ENCODE data around the gene ST3GAL6.

GRCh38 chr3:98807561-98807960 is 44.4 kb downstream of the ST3GAL6 start:
- no peak for TF ChIP-seq CTCF (conservative IDR thresholded peaks at IDR 0.05; ENCODE audit: low read length)
- TF ChIP-seq EZH2phosphoT487 (IDR thresholded peaks at IDR 0.05; ENCODE audit: borderline replicate concordance, low read depth, low read length): no peak

Data from OCI-LY7 (cell line).